WI38 (cell line): ENCODE data around the gene OVCA2.

Source experiments
- H3K4me3 ChIP-seq: 2 replicates; pipeline ENCODE4 v1.5.1; 2011; ENCODE audit warnings: low read depth, mild to moderate bottlenecking, control low read depth, low read length
- CTCF ChIP-seq: IDR thresholded peaks from 2 replicates; pipeline ENCODE4 v1.5.1; 2012; ENCODE audit warnings: low read depth, mild to moderate bottlenecking, control low read depth, low read length

The OVCA2 gene

DNA sequence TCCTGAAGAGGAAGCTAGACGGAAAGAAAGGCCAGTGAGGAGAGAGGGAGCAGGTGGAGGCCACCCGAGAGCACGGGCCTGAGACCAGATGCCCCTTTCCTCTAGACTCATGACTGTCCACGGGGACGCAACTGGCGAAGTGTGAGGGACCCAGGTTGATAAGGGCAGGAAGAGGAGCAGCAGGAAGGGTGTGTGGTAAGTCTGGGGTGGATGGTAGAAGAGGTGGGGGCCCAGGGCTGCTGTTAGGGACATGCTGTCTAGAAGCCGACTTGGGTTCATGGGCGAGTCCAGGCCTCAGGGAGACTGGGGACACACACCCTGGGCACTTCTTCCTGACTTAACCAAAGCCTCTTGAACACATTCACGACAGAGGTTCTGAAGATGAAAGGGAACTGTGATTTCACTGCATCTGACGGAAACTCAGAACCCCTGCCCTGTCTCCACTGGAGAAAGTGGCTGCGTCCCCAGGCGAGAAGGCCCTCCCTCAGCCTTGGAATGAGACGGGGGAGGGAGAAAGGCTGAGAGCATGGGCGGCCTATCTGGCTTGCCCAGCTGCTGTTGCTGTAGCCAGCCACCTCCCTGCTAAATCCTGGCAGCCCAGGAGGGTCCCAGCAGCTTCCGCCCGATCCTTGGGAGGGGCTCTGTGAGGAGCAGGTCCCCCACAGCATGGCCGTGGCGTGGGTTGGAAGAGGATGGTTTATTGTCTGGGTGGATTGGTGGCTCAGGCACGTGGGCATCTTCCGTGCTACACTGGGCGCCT lies 19.0 kb downstream of the OVCA2 start:
- no peak for TF ChIP-seq CTCF

DNA sequence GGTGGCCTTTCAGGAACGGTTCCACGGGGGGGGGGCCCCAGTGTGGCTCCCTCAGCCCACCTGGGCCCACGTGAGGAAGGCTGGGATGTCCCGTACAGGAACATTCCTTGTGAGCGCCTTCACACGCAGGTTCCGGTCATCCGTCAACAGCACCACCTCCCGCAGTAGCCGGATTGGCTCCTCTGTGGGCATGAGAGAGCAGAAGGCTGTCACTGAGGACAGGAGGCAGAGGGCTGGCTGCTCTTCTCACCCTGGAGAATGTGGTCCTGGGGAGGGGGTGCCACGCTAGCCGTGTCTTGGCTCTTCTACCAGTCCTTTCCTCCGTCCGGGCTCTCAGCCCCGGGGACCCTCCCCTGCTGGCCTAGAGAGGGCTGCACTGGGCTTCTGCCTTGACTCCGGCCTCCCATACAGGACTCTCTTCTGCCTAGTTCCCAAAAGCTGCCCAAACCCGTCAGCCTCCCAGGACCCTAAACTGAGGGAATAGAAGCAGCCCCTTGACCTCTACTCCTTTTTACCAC lies 19.7 kb downstream of the OVCA2 start:
- TF ChIP-seq CTCF = no peak
- no peak overlapping the region for H3K4me3 ChIP-seq

More for the DNA sequence above, 19.0 kb downstream of the OVCA2 start:
- no peak overlapping the region for H3K4me3 ChIP-seq

- no peak for TF ChIP-seq CTCF
- no peak overlapping the region for H3K4me3 ChIP-seq
Observed at GRCh38 chr17:2062571-2063183, 20.9 kb downstream of the OVCA2 start.

GRCh38 chr17:2063261-2064146 lies 21.7 kb downstream of the OVCA2 start:
- H3K4me3 ChIP-seq = no peak overlapping the region
- no peak for TF ChIP-seq CTCF

- no peak overlapping the region for H3K4me3 ChIP-seq
- no peak for TF ChIP-seq CTCF
Observed at GRCh38 chr17:2064147-2064489, 22.3 kb downstream of the OVCA2 start.

DNA sequence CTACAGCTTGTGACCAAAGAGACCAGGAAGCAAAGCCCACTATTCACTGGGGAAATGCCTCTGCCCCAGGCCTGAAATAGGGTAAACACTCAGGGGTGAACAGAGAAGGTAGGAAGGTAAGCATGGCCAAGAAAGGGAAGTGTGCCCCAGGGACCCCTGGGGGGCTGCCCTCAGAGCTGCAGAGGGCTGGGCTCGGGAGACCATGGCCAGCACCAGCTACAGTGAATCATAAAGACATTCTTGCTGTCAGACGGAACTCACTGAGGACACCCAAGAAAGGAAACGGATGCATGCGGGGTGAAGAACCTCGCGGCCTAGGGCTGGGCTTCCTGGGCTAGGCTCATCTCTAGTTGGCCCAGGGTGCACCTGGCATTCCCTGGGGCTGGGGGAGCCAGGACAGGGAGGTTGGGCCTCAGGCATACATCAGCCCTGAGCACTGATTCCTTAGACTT lies 22.7 kb downstream of the OVCA2 start:
- no peak overlapping the region for H3K4me3 ChIP-seq
- TF ChIP-seq CTCF = no peak
